GM12878 (cell line): ENCODE data around the gene LMF2.

Source experiments
- ASH2L ChIP-seq: fragments of 300-600, 200-600 bp; sonication (generic); IDR thresholded peaks from 2 replicates; pipeline ENCODE4 v1.6.1; 2017; ENCODE audit warnings: low read depth, mild to moderate bottlenecking, borderline replicate concordance
- BHLHE40 ChIP-seq, 2 experiments: fragments of 450-650 bp in 1 of 2; IDR thresholded peaks; 2 replicates each; pipeline ENCODE4 v1.6.1; 2011 to 2017; ENCODE audit warnings: low read depth in 2 of 2, borderline replicate concordance in 1 of 2, improper control_type of control experiment in 1 of 2, low read length in 1 of 2, mild to moderate bottlenecking in 1 of 2
- CHD2 ChIP-seq: IDR thresholded peaks from 2 replicates; pipeline ENCODE4 v1.6.1; 2011; ENCODE audit warnings: low read depth, low read length, improper control_type of control experiment, borderline replicate concordance
- CTCF ChIP-seq, 3 experiments: IDR thresholded peaks in 2 of 3; conservative IDR thresholded peaks in 1 of 3; 2 replicates each; pipeline ENCODE4 v1.5.1; 2011; ENCODE audit warnings: low read depth in 3 of 3, low read length in 3 of 3, mild to moderate bottlenecking in 3 of 3, control low read depth in 2 of 3, moderate library complexity in 2 of 3, inconsistent platforms in 1 of 3, mixed read lengths in 1 of 3; ENCODE audit not compliant: control insufficient read depth in 2 of 3, insufficient read depth in 1 of 3; ENCODE audit errors: extremely low read depth in 1 of 3
- DPF2 ChIP-seq: fragments of 450-650 bp; IDR thresholded peaks from 2 replicates; pipeline ENCODE4 v1.6.1; 2017; ENCODE audit warnings: mild to moderate bottlenecking
- EP300 ChIP-seq, 2 experiments: fragments of 150-350 bp in 1 of 2; IDR thresholded peaks; 2 replicates each; pipeline ENCODE4 v1.6.1; 2011 to 2012; ENCODE audit warnings: low read depth in 2 of 2, low read length in 2 of 2, borderline replicate concordance in 1 of 2, improper control_type of control experiment in 1 of 2, inconsistent platforms in 1 of 2; ENCODE audit not compliant: control insufficient read depth in 1 of 2
- EZH2 ChIP-seq: IDR thresholded peaks from 2 replicates; pipeline ENCODE4 v1.6.1; 2012; ENCODE audit warnings: low read depth, mild to moderate bottlenecking, control low read depth, inconsistent platforms, low read length, borderline replicate concordance; ENCODE audit not compliant: control insufficient read depth
- FOXM1 ChIP-seq: IDR thresholded peaks from 2 replicates; pipeline ENCODE4 v1.6.1; 2012; ENCODE audit warnings: low read depth, mild to moderate bottlenecking, inconsistent platforms, low read length, moderate library complexity
- HDAC6 ChIP-seq: fragments of 200-600 bp; sonication (generic); IDR thresholded peaks from one replicate; pipeline ENCODE4 v1.8.0; 2017; ENCODE audit warnings: antibody characterized with exemption; ENCODE audit not compliant: unreplicated experiment
- PBX3 ChIP-seq: IDR thresholded peaks from 2 replicates; pipeline ENCODE4 v1.6.1; 2011; ENCODE audit warnings: mild to moderate bottlenecking, low read depth, low read length, moderate library complexity; ENCODE audit not compliant: insufficient replicate concordance
- POLR2AphosphoS5 ChIP-seq: IDR thresholded peaks from 2 replicates; pipeline ENCODE4 v1.6.1; 2011; ENCODE audit warnings: mild to moderate bottlenecking, low read length, inconsistent platforms
- RFX5 ChIP-seq: IDR thresholded peaks from 2 replicates; pipeline ENCODE4 v1.6.1; 2011; ENCODE audit warnings: low read depth, low read length, improper control_type of control experiment
- ZSCAN29 ChIP-seq: fragments of 450-650 bp; IDR thresholded peaks from 2 replicates; pipeline ENCODE4 v1.6.1; 2017; ENCODE audit warnings: mild to moderate bottlenecking, moderate library complexity

GRCh38 chr22:50524676-50525103, 17.2 kb upstream of the LMF2 start:
- TF ChIP-seq ASH2L (no peak), CTCF (IDR thresholded peaks at IDR 0.05 in 2 of 3, conservative IDR thresholded peaks at IDR 0.05 in 1 of 3; ENCODE audit: control insufficient read depth in 2 of 3, extremely low read depth in 1 of 3, insufficient read depth in 1 of 3, low read depth in 3 of 3, low read length in 3 of 3) (no peak), FOXM1 (no peak), RFX5 (no peak), ZSCAN29 (no peak), CHD2 (no peak), DPF2 (no peak), EZH2 (no peak), PBX3 (no peak), BHLHE40 (IDR thresholded peaks at IDR 0.05; ENCODE audit: borderline replicate concordance in 1 of 2, low read depth in 2 of 2, low read length in 1 of 2) (no peak), HDAC6 (no peak), EP300 (IDR thresholded peaks at IDR 0.05; ENCODE audit: borderline replicate concordance in 1 of 2, control insufficient read depth in 1 of 2, low read depth in 2 of 2, low read length in 2 of 2) (no peak), POLR2AphosphoS5 (peak; percentile 3; the same call in 1 of the 2 replicates)
